Sigmoid colon (tissue), 4 donors: ENCODE data around the gene CCDC93.

Source experiments
- CTCF ChIP-seq, 4 experiments: fragments of 450-650 bp in 3 of 4; fragments of 200-600 bp in 1 of 4; IDR thresholded peaks; one replicate each; pipeline ENCODE4 v1.5.1; 2016 to 2019; ENCODE audit warnings: antibody characterized with exemption in 4 of 4, mild to moderate bottlenecking in 3 of 4, moderate library complexity in 2 of 4
- EP300 ChIP-seq, 4 donors: sonication (generic); formaldehyde crosslinking; IDR thresholded peaks; one replicate each; pipeline ENCODE4 v1.6.1; 2017; ENCODE audit warnings: antibody characterized with exemption in 4 of 4
- POLR2A ChIP-seq, 2 donors: fragments of 450-650 bp; IDR thresholded peaks; one replicate each; pipeline ENCODE4 v1.6.1; 2016; ENCODE audit warnings: antibody characterized with exemption in 2 of 2, mild to moderate bottlenecking in 2 of 2, moderate library complexity in 2 of 2

DNA sequence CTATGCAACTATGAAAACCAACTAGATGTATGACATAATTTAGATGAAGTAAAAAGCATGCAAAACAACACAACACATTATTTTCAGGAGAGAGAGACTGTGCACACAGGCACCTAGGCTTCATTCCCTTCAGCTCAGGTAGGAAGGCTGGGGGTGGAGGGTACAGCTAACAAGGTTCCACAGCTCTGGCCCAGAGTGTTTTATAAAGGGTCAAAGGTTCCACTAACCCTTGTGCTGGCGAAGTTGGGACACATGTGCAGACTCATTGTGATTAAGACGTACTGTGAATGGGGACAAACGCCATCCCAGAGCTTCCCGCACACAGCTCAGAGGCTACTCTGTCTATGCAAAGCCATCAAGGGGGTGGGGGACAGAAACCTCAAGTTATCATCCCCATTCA lies 19.1 kb downstream of the CCDC93 start:
- TF ChIP-seq CTCF (IDR thresholded peaks at IDR 0.05) (no peak), EP300 (IDR thresholded peaks at IDR 0.05) (no peak), POLR2A (IDR thresholded peaks at IDR 0.05) (no peak)
